ENCODE data around the gene OR2AE1. TPM values are rescaled to one million over a fixed set of nuclear protein-coding genes. Genes with fewer than 3 reads are reported as not detected.

OR2AE1 gene
- total and polyA plus RNA-seq, 2 donors (not counting 1 experiment from before 2014, with no cell fraction given): 0.43 to 1.3 TPM

DNA sequence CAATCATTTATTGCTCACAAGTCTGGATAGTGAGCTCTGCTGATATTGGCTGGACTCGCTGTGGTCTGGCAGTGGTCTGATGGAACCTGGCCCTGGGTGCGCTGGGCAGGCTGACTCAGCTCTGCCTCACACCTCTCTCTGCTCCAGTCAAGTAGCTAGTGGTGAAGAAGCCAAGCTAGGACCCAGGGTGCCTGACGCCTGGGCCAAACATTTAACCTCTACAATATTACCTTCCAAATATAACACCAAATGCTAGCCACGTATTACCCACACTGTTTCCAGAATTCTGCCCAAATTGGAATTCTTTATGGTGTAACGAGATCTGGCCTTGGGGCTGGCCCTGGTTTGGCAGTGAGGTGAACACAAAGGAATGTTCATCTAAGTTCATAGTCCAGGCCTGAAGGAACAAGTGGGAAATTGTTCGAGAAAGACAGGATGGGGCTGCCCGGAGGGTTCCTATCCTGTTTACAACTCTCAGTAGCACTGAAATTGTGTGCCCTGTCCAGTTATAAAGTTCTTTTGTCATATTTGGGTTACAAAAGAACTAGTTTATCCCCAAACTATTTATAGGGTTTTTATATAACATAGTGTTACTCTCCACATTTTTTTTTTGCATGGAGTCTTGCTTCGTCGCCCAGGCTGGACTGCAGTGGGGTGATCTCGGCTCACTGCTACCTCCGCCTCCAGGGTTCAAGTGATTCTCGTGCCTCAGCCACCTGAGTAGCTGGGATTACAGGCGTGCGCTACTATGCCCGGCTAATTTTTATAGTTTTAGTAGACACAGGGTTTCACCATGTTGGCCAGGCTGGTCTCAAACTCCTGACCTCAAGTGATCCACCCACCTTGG lies 16.3 kb downstream of the OR2AE1 start:
- Histone ChIP-seq H3K4me3 (ENCODE audit: control extremely low read depth in 1 of 5, extremely low read depth in 1 of 5, insufficient read depth in 1 of 5, low read depth in 2 of 5, low read length in 4 of 5) (no peak overlapping the region), H4K20me1 (ENCODE audit: control insufficient read depth, insufficient read depth, low read length, poor library complexity, severe bottlenecking) (no peaks in the 10 kb centered on the region), H3K4me1 (ENCODE audit: control insufficient read depth in 2 of 2, insufficient read depth in 2 of 2, low read length in 2 of 2) (no peaks in the 10 kb centered on the region), H3K27ac (ENCODE audit: low read length in 2 of 2) (no peak overlapping the region), H3K27me3 (replicated peaks in 1 of 4; ENCODE audit: control extremely low read depth in 1 of 4, control insufficient read depth in 3 of 4, insufficient read depth in 4 of 4, low read length in 3 of 4) (peaks cover 0 to 16% (median 5%) of the 10 kb centered on the region in 4 experiments), H3K9me3 (ENCODE audit: control extremely low read depth in 1 of 3, control insufficient read depth in 2 of 3, insufficient read depth in 1 of 3, low read length in 2 of 3) (peaks cover 0 to 5% (median 0%) of the 10 kb centered on the region in 3 donors), H3K4me2 (replicated peaks; ENCODE audit: low read depth, low read length, poor library complexity, severe bottlenecking) (no peak overlapping the region), H3K79me2 (ENCODE audit: control insufficient read depth, insufficient read depth, low read length) (no peaks in the 10 kb centered on the region), H2AFZ (ENCODE audit: insufficient read depth, low read depth, low read length, poor library complexity, severe bottlenecking) (no peak overlapping the region), H3K36me3 (replicated peaks in 1 of 2; ENCODE audit: control extremely low read depth in 1 of 2, control insufficient read depth in 1 of 2, extremely low read depth in 1 of 2, insufficient read depth in 2 of 2, low read length in 1 of 2) (no peaks in the 10 kb centered on the region), H3K9ac (ENCODE audit: low read length) (no peak overlapping the region)
- Mint-ChIP-seq H3K27me3 (peaks cover 37% of the 10 kb centered on the region), H3K9me3 (ENCODE audit: insufficient read depth) (no peaks in the 10 kb centered on the region), H3K4me3 (no peak overlapping the region), H3K27ac (no peak overlapping the region), H3K4me1 (no peaks in the 10 kb centered on the region)
- intact Hi-C loops (cut with micrococcal nuclease): no loop called here
- TF ChIP-seq, protein P1, sequence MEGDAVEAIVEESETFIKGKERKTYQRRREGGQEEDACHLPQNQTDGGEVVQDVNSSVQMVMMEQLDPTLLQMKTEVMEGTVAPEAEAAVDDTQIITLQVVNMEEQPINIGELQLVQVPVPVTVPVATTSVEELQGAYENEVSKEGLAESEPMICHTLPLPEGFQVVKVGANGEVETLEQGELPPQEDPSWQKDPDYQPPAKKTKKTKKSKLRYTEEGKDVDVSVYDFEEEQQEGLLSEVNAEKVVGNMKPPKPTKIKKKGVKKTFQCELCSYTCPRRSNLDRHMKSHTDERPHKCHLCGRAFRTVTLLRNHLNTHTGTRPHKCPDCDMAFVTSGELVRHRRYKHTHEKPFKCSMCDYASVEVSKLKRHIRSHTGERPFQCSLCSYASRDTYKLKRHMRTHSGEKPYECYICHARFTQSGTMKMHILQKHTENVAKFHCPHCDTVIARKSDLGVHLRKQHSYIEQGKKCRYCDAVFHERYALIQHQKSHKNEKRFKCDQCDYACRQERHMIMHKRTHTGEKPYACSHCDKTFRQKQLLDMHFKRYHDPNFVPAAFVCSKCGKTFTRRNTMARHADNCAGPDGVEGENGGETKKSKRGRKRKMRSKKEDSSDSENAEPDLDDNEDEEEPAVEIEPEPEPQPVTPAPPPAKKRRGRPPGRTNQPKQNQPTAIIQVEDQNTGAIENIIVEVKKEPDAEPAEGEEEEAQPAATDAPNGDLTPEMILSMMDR (IDR thresholded peaks at IDR 0.05): no peak
- TF ChIP-seq EZH2 (IDR thresholded peaks at IDR 0.05; ENCODE audit: borderline replicate concordance, insufficient read depth, low read depth, low read length, poor library complexity, severe bottlenecking): no peak
- POLR2A ChIA-PET: no interaction called here
- ATAC-seq (ENCODE audit: low read depth): no peak
- 85% methylated on average over 5 of the region's 15 CpGs for WGBS (ENCODE audit: insufficient coverage)
- DNase-seq: no peak
- CTCF ChIA-PET: no interaction called here

DNA sequence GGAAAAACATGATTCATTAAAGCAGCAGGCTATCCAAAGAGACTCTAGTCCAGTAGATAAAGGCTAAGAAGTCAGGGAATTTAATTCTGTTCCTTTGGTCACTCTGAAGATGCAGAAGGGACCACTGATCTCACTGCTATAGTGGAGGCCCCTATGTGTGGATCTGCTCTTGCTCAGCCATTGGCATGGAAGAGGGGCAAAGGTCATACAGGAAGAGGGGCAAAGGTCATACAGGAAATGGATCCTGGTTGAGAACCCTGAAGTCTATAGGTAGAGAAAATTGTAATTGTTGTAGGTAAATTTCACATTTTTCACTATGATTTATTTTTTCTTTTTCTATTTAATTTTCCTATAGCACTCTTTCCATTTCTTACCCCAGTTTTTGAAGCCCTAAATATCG lies 21.6 kb downstream of the OR2AE1 start:
- intact Hi-C loops (cut with micrococcal nuclease): no loop called here
- H3K4me2 ChIP-seq (replicated peaks; ENCODE audit: low read depth, low read length, poor library complexity, severe bottlenecking): no peak overlapping the region
- Mint-ChIP-seq H3K27me3 (peaks cover 49% of the 10 kb centered on the region), H3K4me3 (no peak overlapping the region), H3K4me1 (no peaks in the 10 kb centered on the region), H3K9me3 (ENCODE audit: insufficient read depth) (no peaks in the 10 kb centered on the region), H3K27ac (no peak overlapping the region)
- H3K36me3 ChIP-seq (replicated peaks in 1 of 2; ENCODE audit: control extremely low read depth in 1 of 2, control insufficient read depth in 1 of 2, extremely low read depth in 1 of 2, insufficient read depth in 2 of 2, low read length in 1 of 2): no peaks in the 10 kb centered on the region
- ATAC-seq (ENCODE audit: low read depth) (no peak), DNase-seq (no peak)
- H3K27me3 ChIP-seq (replicated peaks in 1 of 4; ENCODE audit: control extremely low read depth in 1 of 4, control insufficient read depth in 3 of 4, insufficient read depth in 4 of 4, low read length in 3 of 4): peaks cover 0 to 16% (median 5%) of the 10 kb centered on the region in 4 experiments
- no peak overlapping the region for H2AFZ ChIP-seq (ENCODE audit: insufficient read depth, low read depth, low read length, poor library complexity, severe bottlenecking)
- ChIA-PET CTCF (no interaction called here), POLR2A (no interaction called here)
- WGBS (ENCODE audit: insufficient coverage): no CpG with 5 or more reads among the region's 1 CpG
- H3K9me3 ChIP-seq (ENCODE audit: control extremely low read depth in 1 of 3, control insufficient read depth in 2 of 3, insufficient read depth in 1 of 3, low read length in 2 of 3): no peaks in the 10 kb centered on the region
- no peak overlapping the region for H3K4me3 ChIP-seq (ENCODE audit: control extremely low read depth in 1 of 5, extremely low read depth in 1 of 5, insufficient read depth in 1 of 5, low read depth in 2 of 5, low read length in 4 of 5)
- H3K4me1 ChIP-seq (ENCODE audit: control insufficient read depth in 2 of 2, insufficient read depth in 2 of 2, low read length in 2 of 2): no peaks in the 10 kb centered on the region
- H3K9ac ChIP-seq (ENCODE audit: low read length): no peak overlapping the region
- no peaks in the 10 kb centered on the region for H3K79me2 ChIP-seq (ENCODE audit: control insufficient read depth, insufficient read depth, low read length)
- no peaks in the 10 kb centered on the region for H4K20me1 ChIP-seq (ENCODE audit: control insufficient read depth, insufficient read depth, low read length, poor library complexity, severe bottlenecking)
- no peak overlapping the region for H3K27ac ChIP-seq (ENCODE audit: low read length in 2 of 2)
- TF ChIP-seq, protein P1 (IDR thresholded peaks at IDR 0.05): no peak
- no peak for TF ChIP-seq EZH2 (IDR thresholded peaks at IDR 0.05; ENCODE audit: borderline replicate concordance, insufficient read depth, low read depth, low read length, poor library complexity, severe bottlenecking)
